ENCODE results near the gene SYCE3.

SYCE3 gene

DNA sequence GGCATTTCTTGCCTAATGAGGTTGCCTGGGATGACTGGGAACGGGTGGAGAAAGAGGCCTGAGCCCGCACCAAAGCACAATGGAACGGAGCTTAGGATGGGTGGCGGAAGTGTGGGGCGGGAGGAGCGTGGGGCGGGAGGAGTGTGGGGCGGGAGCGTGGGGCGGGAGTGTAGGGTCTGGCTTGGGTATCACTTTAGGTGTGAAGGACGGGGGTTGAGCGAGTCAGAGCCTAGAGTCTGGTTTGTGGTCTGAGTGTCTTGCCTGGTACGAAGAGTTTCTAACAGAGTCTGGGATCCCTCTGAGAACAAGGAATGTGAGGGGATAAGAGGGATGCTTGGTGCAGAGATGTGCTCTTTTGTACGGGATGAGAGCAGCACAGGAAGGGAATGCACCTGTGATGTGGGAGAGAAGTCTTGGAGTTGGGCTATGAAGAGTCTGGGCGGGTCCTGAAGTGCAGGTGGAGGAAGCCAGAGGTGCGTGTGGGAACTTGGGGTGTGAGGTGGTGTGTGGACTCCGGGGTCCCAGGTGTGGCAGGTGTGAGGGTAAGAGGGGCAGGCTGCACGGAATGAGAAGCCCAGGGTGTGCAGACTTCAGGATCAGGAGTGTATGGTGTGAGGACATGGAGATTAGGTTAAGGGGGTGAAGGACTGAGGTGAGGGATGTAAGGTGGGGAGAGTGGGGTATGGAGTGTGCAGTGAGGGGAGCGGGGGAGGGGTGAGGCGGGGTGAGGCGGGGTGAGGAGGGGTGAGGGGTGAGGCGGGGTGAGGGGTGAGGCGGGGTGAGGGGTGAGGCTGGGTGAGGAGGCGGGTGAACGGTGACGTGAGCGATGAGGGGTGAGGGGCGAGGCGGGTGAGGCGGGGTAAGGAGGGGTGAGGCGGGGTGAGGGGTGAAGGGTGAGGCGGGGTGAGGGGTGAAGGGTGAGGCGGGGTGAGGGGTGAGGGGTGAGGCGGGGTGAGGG lies 1.0 kb downstream of the SYCE3 start:
- Mint-ChIP-seq H3K27me3 (ENCODE audit: low read depth) (peaks cover 24% of the 10 kb centered on the region), H3K36me3 (ENCODE audit: low read depth) (no peaks in the 10 kb centered on the region), H3K4me3 (peak overlapping the region; percentile 56), H3K9me3 (no peaks in the 10 kb centered on the region), H3K27ac (peak overlapping the region; percentile 71), H3K4me1 (ENCODE audit: low read depth) (peaks cover 19% of the 10 kb centered on the region)
- DNase-seq (ENCODE audit: low spot score) = no peak

DNA sequence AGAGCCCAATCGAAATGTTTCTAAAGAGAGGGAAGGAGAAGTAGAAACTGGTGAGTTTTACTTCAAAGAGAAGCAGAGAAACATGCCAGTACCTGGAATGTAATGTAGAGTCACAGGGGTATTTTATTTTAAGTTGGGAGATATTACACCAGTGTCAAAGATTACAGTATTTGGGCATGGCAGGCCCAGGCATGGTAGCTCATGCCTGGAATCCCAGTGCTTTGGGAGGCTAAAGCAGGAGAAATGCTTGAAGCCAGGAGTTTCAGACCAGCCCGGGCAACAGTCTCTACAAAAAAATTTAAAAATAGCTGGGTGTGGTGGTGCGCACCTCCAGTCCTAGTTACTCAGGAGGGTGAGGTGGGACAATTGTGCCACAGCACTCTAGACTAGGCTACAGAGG lies 2.7 kb downstream of the SYCE3 start:
- no peak overlapping the region for H3K27ac Mint-ChIP-seq
- DNase-seq (ENCODE audit: low spot score) = no peak
- H3K4me1 Mint-ChIP-seq (ENCODE audit: low read depth) = peaks cover 19% of the 10 kb centered on the region
- peaks cover 29% of the 10 kb centered on the region for H3K27me3 Mint-ChIP-seq (ENCODE audit: low read depth)
- H3K4me3 Mint-ChIP-seq = no peak overlapping the region
- no peaks in the 10 kb centered on the region for H3K9me3 Mint-ChIP-seq
- H3K36me3 Mint-ChIP-seq (ENCODE audit: low read depth) = no peaks in the 10 kb centered on the region

DNA sequence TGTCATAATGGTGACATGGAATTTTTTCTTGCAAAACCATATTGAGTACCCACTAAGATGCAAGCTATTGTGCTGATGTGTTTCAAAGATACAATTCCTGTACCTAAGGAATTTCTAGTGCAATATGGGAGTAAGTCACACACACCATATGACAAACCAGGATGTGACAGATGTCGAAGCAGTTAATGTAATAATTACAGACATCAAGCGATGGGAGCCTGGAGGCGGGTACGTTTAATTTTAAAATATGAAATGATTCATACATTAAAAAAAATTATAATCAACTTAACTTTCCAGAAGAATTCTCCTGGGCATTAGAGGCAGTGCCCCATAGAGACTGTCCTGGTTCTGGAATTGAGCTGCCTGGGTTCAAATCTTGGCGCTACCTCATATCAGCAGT lies 6.0 kb downstream of the SYCE3 start:
- peaks cover 6% of the 10 kb centered on the region for H3K4me1 Mint-ChIP-seq (ENCODE audit: low read depth)
- H3K27me3 Mint-ChIP-seq (ENCODE audit: low read depth) = peaks cover 20% of the 10 kb centered on the region
- no peak overlapping the region for H3K4me3 Mint-ChIP-seq
- no peak for DNase-seq (ENCODE audit: low spot score)
- H3K9me3 Mint-ChIP-seq = no peaks in the 10 kb centered on the region
- no peaks in the 10 kb centered on the region for H3K36me3 Mint-ChIP-seq (ENCODE audit: low read depth)
- no peak overlapping the region for H3K27ac Mint-ChIP-seq

- no peak for DNase-seq (ENCODE audit: low spot score)
- H3K9me3 Mint-ChIP-seq = no peaks in the 10 kb centered on the region
- H3K27ac Mint-ChIP-seq = no peak overlapping the region
- H3K4me1 Mint-ChIP-seq (ENCODE audit: low read depth) = peaks cover 2% of the 10 kb centered on the region
- no peak overlapping the region for H3K4me3 Mint-ChIP-seq
- no peaks in the 10 kb centered on the region for H3K36me3 Mint-ChIP-seq (ENCODE audit: low read depth)
- peaks cover 6% of the 10 kb centered on the region for H3K27me3 Mint-ChIP-seq (ENCODE audit: low read depth)
Measured at GRCh38 chr22:50553310-50553709, 9.4 kb downstream of the SYCE3 start.

DNA sequence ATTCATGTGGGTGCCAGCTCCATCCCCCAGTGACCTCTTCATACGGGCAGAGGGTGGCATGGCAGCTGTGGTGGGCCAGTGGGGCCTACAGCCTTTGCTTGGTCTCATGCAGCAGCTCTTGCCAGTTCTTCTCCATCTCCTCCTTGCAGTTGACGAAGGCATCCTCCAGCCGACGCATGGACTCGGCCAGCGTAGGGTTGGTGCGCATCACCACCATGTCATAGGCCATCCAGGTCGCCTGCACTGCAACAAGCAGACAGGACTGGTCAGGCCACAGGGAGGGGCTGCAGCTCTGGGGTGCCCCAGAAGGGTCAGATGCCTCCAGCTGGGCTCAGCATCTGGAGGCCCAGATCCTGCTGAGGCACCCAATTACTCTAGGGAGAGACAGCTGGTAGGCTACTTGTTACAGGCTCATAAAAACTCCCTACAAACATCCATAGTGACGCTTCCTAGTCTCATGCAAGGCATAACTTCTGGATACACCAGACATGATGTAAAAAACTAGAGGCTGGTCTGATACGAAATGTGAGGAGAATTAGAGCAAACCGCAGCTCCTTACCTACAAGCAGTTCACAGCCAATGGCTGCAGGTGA lies 11.5 kb downstream of the SYCE3 start:
- DNase-seq (ENCODE audit: low spot score) = no peak
- no peak overlapping the region for H3K27ac Mint-ChIP-seq
- H3K9me3 Mint-ChIP-seq = no peaks in the 10 kb centered on the region
- H3K36me3 Mint-ChIP-seq (ENCODE audit: low read depth) = no peaks in the 10 kb centered on the region
- no peak overlapping the region for H3K4me3 Mint-ChIP-seq
- H3K27me3 Mint-ChIP-seq (ENCODE audit: low read depth) = peaks cover 1% of the 10 kb centered on the region
- peaks cover 5% of the 10 kb centered on the region for H3K4me1 Mint-ChIP-seq (ENCODE audit: low read depth)

GRCh38 chr22:50550395-50550794 lies 12.3 kb downstream of the SYCE3 start:
- peak overlapping the region; percentile 79 for H3K27ac Mint-ChIP-seq
- no peaks in the 10 kb centered on the region for H3K36me3 Mint-ChIP-seq (ENCODE audit: low read depth)
- H3K4me3 Mint-ChIP-seq = peak overlapping the region; percentile 70
- peaks cover 11% of the 10 kb centered on the region for H3K4me1 Mint-ChIP-seq (ENCODE audit: low read depth)
- no peaks in the 10 kb centered on the region for H3K27me3 Mint-ChIP-seq (ENCODE audit: low read depth)
- H3K9me3 Mint-ChIP-seq = no peaks in the 10 kb centered on the region
- no peak for DNase-seq (ENCODE audit: low spot score)

GRCh38 chr22:50548921-50549790 lies 13.6 kb downstream of the SYCE3 start:
- no peaks in the 10 kb centered on the region for H3K36me3 Mint-ChIP-seq (ENCODE audit: low read depth)
- DNase-seq (ENCODE audit: low spot score) = no peak
- H3K27me3 Mint-ChIP-seq (ENCODE audit: low read depth) = no peaks in the 10 kb centered on the region
- H3K4me3 Mint-ChIP-seq = peak overlapping the region; percentile 69
- peak overlapping the region; percentile 71 for H3K27ac Mint-ChIP-seq
- no peaks in the 10 kb centered on the region for H3K9me3 Mint-ChIP-seq
- peaks cover 23% of the 10 kb centered on the region for H3K4me1 Mint-ChIP-seq (ENCODE audit: low read depth)

- no peaks in the 10 kb centered on the region for H3K27me3 Mint-ChIP-seq (ENCODE audit: low read depth)
- peak overlapping the region; percentile 50 for H3K4me3 Mint-ChIP-seq
- peak overlapping the region; percentile 84 for H3K27ac Mint-ChIP-seq
- no peak for DNase-seq (ENCODE audit: low spot score)
- H3K4me1 Mint-ChIP-seq (ENCODE audit: low read depth) = peaks cover 23% of the 10 kb centered on the region
- no peaks in the 10 kb centered on the region for H3K9me3 Mint-ChIP-seq
- no peaks in the 10 kb centered on the region for H3K36me3 Mint-ChIP-seq (ENCODE audit: low read depth)
Measured at GRCh38 chr22:50548040-50548920, 14.4 kb downstream of the SYCE3 start.

GRCh38 chr22:50547263-50547985 lies 15.3 kb downstream of the SYCE3 start:
- Mint-ChIP-seq H3K36me3 (ENCODE audit: low read depth) (no peaks in the 10 kb centered on the region), H3K27me3 (ENCODE audit: low read depth) (no peaks in the 10 kb centered on the region), H3K9me3 (no peaks in the 10 kb centered on the region), H3K4me1 (ENCODE audit: low read depth) (peaks cover 26% of the 10 kb centered on the region), H3K4me3 (peak overlapping the region; percentile 36), H3K27ac (peak overlapping the region; percentile 72)
- DNase-seq (ENCODE audit: low spot score) = no peak

DNA sequence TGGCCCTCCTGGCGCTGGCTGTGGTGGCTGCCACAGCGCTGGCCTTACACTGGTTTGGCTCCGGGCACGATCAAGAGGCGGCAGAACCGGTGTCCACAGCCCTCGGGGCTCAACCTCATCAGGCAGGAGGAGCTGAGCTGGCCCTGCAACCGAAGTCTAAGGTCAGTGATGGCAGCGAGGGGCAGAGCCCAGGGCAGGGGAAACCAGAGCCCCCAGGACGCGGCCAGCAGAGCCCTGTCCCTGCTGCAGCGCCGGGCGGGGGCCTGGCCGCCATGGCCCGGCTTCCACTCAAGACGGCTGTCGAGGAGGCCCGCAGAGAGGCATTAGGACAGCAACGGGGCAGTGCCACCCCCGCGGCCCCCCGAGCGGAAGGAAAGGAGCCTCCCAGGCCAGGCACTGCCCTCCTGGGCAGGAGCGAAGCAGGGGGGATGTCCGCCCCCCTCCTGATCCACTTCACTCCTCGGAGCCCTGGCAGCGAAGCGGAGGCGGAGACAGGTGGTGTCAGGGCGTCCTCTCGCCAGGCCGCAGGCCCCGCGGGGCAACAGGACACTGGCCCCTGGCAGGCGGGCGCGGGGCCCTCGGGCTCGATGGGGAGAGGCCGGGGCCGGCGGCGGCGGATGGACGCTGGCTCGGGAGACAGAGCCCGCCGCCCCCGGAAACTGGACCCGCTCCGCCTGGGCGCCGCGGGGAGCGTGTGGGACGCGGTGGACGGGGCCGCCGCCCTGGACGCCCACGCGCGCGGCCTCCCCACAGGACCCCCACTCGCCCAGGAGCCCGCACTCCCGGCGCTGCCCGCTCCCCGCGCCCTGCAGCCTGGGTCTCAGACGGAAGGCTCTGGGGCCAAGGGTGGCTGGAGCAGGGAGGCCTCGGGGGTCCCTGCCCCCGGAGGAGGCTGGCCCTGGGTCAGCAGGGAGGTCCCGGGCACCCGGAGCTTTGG lies 16.1 kb downstream of the SYCE3 start:
- H3K27me3 Mint-ChIP-seq (ENCODE audit: low read depth) = no peaks in the 10 kb centered on the region
- no peak overlapping the region for H3K27ac Mint-ChIP-seq
- no peaks in the 10 kb centered on the region for H3K36me3 Mint-ChIP-seq (ENCODE audit: low read depth)
- H3K9me3 Mint-ChIP-seq = no peaks in the 10 kb centered on the region
- H3K4me1 Mint-ChIP-seq (ENCODE audit: low read depth) = peaks cover 32% of the 10 kb centered on the region
- no peak for DNase-seq (ENCODE audit: low spot score)
- H3K4me3 Mint-ChIP-seq = peak overlapping the region; percentile 38

DNA sequence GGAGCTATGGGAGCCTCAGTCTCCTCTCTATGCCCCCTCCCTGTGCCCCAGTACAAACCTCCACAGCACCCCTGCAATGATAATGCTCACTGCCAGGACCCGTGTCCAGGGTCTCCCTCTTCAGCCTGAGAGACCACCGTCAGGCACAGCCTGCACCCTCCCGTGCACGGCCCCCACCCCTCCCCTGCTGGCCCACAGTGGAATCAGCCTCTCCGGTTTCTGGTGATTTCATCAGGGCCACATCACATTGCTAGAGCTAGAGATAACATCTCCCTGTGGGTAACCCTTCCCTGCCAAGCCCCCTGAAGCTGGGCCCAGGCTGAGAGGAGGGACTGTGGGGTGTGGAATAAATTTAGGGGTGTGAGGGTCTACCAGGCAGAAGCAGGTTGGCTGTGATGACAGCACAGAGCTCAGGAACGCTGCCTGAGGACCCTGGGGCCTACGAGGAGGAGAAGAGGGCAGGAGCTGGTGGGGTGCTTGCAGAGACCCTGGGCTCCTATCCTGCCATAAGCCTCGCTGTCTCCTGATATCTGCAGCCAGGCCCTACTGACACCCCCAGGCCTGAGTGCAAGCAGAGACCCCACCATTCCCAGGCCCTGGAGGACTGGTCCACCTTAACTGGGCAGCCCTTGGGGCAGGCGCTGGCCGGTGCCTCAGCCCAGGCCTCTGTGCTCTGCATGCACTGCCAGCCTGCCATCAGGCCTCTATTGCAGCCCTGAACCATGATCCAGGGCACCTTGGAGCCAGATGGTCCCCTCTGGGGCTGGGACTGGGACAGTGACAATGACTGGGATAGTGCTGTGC lies 17.0 kb downstream of the SYCE3 start, which contains the start of gene KLHDC7B:
KLHDC7B (plus strand) TSS at position 378 of the 804 bp plus-strand sequence; CDS start at position 723, 345 bp downstream.
- Mint-ChIP-seq H3K4me1 (ENCODE audit: low read depth) (peaks cover 41% of the 10 kb centered on the region), H3K9me3 (no peaks in the 10 kb centered on the region)

More for the DNA sequence above, 17.0 kb downstream of the SYCE3 start, which contains the start of gene KLHDC7B:
- no peak for DNase-seq (ENCODE audit: low spot score)
- Mint-ChIP-seq H3K36me3 (ENCODE audit: low read depth) (no peaks in the 10 kb centered on the region), H3K27ac (peak within 1 kb of the TSS; percentile 84), H3K27me3 (ENCODE audit: low read depth) (no peaks in the 10 kb centered on the region), H3K4me3 (peak within 1 kb of the TSS; percentile 67)

Data from T-helper 2 cell treated with Interferon-gamma antibody and Interleukin-4, amounts not matched to agents 5 μg/mL and 100 μg/mL, for 36 hours (primary cell).